Measurements from ENCODE around the gene C2CD4C.
"Not testable (repeated sequence)": the region's sequence is repeated elsewhere in the genome, so short reads cannot be mapped to it uniquely, and the experiment has no call there.

Gene C2CD4C

GRCh38 chr19:413756-414420 is 4.9 kb upstream of the C2CD4C start:
- no peak for DNase-seq (ENCODE audit: low spot score)

GRCh38 chr19:412356-413355 is 3.7 kb upstream of the C2CD4C start:
- no peak for DNase-seq (ENCODE audit: low spot score)

GRCh38 chr19:411723-412355 is 2.9 kb upstream of the C2CD4C start:
- DNase-seq (ENCODE audit: low spot score), result no peak

GRCh38 chr19:411121-411722 is 2.3 kb upstream of the C2CD4C start:
- not testable (repeated sequence) for DNase-seq (ENCODE audit: low spot score)

- no peak for DNase-seq (ENCODE audit: low spot score)
Observed at GRCh38 chr19:410243-410781, 1.4 kb upstream of the C2CD4C start.

- no peak for DNase-seq (ENCODE audit: low spot score)
Observed at GRCh38 chr19:409516-410242, 732 bp upstream of the C2CD4C start.

- DNase-seq (ENCODE audit: low spot score), result no peak
Observed at GRCh38 chr19:408441-408901, 476 bp downstream of the C2CD4C start.

GRCh38 chr19:407511-408440 is 1.2 kb downstream of the C2CD4C start:
- DNase-seq (ENCODE audit: low spot score), result no peak

- DNase-seq (ENCODE audit: low spot score), result no peak
Observed at GRCh38 chr19:406971-407510, 1.9 kb downstream of the C2CD4C start.

- DNase-seq (ENCODE audit: low spot score), result no peak
Observed at GRCh38 chr19:406135-406781, 2.7 kb downstream of the C2CD4C start.

GRCh38 chr19:405121-405965 is 3.6 kb downstream of the C2CD4C start:
- no peak for DNase-seq (ENCODE audit: low spot score)

GRCh38 chr19:403221-404027 is 5.5 kb downstream of the C2CD4C start:
- no peak for DNase-seq (ENCODE audit: low spot score)

- DNase-seq (ENCODE audit: low spot score), result no peak
Observed at GRCh38 chr19:402786-403185, 6.2 kb downstream of the C2CD4C start.

GRCh38 chr19:401866-402511 is 7.0 kb downstream of the C2CD4C start:
- no peak for DNase-seq (ENCODE audit: low spot score)

- DNase-seq (ENCODE audit: low spot score), result no peak
Observed at GRCh38 chr19:400976-401865, 7.7 kb downstream of the C2CD4C start.

GRCh38 chr19:399370-399769 is 9.6 kb downstream of the C2CD4C start:
- no peak for DNase-seq (ENCODE audit: low spot score)
